ENCODE data around the gene CBY1.

The CBY1 gene

DNA sequence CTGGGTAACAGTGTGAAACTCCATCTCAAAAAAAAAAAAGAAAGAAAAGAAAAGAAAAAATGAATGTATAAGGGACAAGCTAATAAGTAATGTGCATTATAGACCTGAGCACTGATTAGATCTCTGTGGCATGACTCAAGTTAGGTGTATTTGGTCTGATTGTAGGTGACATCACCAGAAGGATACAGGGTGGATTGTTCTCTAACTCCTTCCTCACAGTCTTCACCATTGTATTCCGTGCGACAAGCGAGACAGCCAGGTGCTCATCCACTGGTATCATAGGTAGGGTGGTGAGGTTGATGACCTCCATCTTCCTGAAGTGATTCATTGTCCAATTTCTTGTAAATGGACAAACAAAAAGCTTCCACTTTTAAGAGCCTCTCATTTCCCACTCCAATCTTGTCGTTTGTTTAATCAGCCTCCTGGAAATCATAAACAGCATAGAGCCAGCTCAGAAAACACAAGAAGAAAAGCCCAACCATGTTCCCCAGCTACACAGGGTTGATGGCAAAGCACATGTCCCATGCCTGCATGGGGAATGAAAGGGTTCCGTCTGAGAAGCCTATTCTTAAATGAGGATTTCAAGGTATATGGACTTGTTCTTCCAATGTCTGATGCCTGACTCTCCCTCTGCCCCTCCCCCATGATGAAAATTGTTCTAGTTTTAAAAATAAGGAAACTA is 6.5 kb upstream of the CBY1 start:
- no peak for DNase-seq (ENCODE audit: low read depth)

DNA sequence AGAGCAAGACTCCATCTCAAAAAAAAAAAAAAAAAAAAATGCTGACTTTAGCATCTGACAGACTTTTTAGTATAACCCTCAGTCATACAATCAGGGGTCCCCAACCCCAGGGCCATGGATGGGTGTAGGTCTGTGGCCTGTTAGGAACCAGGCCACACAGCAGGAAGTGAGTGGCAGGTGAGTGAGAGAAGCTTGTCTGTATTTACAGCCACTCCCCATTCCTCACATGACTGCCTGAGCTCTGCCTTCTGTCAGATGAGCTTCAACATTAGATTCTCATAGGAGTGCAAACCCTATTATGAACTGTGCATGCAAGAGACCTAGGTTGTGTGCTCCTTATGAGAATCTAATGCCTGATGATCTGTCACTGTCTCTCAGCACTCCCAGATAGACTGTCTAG is 3.6 kb upstream of the CBY1 start:
- DNase-seq (ENCODE audit: low read depth) = no peak

- no peak for DNase-seq (ENCODE audit: low read depth)
Measured at GRCh38 chr22:38653741-38654140, 2.7 kb upstream of the CBY1 start.

- DNase-seq (ENCODE audit: low read depth) = no peak
Measured at GRCh38 chr22:38655519-38656255, 751 bp upstream of the CBY1 start.

- peak; percentile 3 for DNase-seq (ENCODE audit: low read depth)
Measured at GRCh38 chr22:38657045-38657909, 839 bp downstream of the CBY1 start.

- no peak for DNase-seq (ENCODE audit: low read depth)
Measured at GRCh38 chr22:38674888-38675287, 18.4 kb downstream of the CBY1 start.

GRCh38 chr22:38675833-38676232 is 19.4 kb downstream of the CBY1 start:
- DNase-seq (ENCODE audit: low read depth) = no peak

GRCh38 chr22:38681582-38682335 is 25.3 kb downstream of the CBY1 start, which contains the start of gene TOMM22:
Gene TOMM22, plus strand, starts transcription at chr22:38681957. Its CDS starts 22 bp downstream, at chr22:38681979.
- peak; percentile 81 for DNase-seq (ENCODE audit: low read depth)

- no peak for DNase-seq (ENCODE audit: low read depth)
Measured at GRCh38 chr22:38684895-38685294, 28.5 kb downstream of the CBY1 start.

GRCh38 chr22:38685761-38686160 is 29.3 kb downstream of the CBY1 start:
- DNase-seq (ENCODE audit: low read depth) = no peak

DNA sequence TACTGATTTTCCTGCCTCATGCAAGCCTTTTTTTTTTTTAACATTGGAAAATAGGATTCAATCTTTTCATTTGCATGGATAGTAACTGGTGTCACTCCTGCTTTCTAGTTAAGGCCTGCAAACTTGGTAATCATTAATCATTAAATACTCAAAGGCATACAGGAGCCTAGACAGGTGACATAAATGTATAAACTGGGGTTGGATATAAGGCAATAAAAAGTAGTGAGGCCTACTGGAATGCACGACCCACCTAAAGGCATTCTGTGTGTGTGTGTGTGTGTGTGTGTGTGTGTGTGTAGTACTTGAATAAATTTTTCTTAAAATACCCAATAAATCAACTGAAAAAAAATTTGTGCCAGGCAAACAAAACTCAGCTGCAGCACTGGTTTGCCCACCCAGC is 33.2 kb downstream of the CBY1 start:
- no peak for DNase-seq (ENCODE audit: low read depth)

GRCh38 chr22:38694049-38694448 is 37.6 kb downstream of the CBY1 start:
- no peak for DNase-seq (ENCODE audit: low read depth)

- no peak for DNase-seq (ENCODE audit: low read depth)
Measured at GRCh38 chr22:38694940-38695339, 38.5 kb downstream of the CBY1 start.

GRCh38 chr22:38696606-38697424 is 40.4 kb downstream of the CBY1 start:
- DNase-seq (ENCODE audit: low read depth) = no peak

DNA sequence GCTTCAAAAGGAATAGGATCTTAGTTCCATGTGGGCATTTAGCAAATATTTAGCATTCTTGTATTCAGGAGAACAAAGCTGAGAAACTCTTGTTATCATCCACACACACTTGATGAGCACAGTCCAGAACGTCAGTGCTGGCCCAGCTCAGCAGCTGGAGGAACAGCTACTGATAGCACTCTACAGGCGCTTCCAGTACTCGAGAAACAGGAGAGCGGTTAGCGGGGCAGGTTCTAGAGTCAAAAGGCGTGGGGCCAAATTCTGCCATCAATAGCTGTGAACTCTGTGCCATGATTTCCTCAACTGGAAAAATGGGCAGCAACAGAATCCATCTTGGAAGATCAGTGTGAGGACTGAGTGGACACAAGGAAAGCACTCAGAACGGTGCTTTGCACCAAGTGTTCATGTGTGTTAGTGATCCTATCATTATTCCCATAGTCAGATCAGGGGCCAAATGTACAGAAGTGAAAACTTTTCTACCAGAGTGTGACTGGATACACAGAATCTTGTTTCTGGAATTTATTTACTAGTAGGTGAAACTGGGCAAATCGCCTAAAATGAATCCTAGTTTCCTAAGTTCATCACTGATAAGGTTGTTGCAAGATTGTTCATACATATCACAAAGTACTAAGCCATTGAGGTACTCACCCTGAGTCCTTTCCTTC is 41.1 kb downstream of the CBY1 start:
- no peak for DNase-seq (ENCODE audit: low read depth)

DNA sequence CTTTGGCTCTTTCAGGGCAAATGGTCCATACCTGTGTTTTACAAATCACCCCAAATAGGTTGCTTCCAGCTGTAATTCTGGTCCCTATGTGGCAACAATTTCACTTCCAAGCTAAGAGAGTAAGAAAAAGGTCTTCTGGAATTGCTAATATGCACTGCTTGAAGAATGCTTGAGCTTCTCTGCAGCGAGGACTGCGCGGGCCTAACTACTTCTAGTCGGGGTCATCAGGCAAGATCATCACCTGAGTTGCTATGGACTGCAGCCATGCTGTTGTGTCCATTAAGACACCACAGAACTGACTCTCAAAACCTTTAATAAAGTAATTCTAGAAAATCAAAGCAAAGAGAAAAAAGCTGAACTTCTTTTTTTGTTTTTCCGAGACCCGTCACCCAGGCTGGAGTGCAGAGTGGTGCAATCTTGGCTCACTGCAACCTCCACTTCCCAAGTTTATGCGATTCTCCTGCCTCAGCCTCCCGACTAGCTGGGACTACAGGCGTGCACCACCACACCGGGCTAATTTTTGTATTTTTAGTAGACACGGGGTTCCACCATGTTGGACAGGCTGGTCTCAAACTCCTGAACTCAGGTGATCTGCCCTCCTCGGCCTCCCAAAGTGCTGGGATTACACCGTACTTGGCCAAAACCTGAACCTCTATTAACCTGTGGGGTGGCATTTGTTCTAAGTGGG is 42.1 kb downstream of the CBY1 start:
- no peak for DNase-seq (ENCODE audit: low read depth)

DNA sequence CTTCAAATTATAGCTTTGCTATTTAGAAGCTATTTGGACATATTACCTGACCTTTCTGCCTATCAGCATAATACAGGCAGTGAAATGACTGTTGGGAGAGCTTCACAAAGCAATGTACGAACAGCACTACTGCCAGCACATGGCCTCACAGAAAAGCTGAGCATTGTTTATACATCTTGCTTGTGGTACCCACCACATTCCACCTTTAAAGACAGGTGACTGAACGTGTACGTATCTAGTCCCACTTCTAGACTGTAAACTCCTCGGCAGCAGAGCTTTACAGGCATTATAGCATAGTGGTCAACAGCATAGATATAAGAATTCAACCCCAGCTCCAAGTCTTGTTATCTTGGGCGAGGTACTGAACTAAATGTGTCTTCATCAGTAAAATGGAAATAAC is 42.7 kb downstream of the CBY1 start:
- DNase-seq (ENCODE audit: low read depth) = no peak

DNA sequence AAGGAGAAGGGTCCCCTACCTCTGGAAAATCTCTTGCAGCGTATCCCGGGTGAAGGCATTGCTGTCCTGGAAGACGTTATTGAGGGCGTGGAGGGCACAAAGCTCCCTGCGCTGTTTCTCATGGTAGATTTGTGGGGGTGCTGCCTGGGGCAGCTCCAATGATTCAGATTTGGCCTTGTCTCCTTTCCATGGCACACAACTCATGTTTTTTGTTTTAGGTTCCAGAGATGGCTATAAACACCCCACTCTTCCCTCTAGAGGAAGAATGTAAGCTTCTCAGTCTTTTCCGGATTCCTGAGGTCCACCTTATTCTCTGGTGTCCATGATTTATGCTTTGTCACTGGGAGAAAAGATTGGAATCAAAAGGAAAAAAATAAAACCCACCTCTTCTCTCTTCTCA is 43.3 kb downstream of the CBY1 start:
- DNase-seq (ENCODE audit: low read depth) = no peak

- DNase-seq (ENCODE audit: low read depth) = no peak
Measured at GRCh38 chr22:38700270-38700788, 43.9 kb downstream of the CBY1 start.
